ENCODE results near the gene ERN2. TPM values are rescaled to one million over a fixed set of nuclear protein-coding genes. Genes with fewer than 3 reads are reported as not detected.

ERN2 gene
- total and polyA plus RNA-seq, 5 donors, result 0.28 TPM; not detected in 4

- intact Hi-C loops (cut with DNase I), result no loop called here
- DNase-seq (no peak), ATAC-seq (no peak)
- WGBS, result 97% methylated on average over 1 of the region's 1 CpG
- no peaks in the 10 kb centered on the region for H3K27me3 ChIP-seq (ENCODE audit: control insufficient read depth, insufficient read depth)
- peaks cover 2% of the 10 kb centered on the region for H3K4me1 ChIP-seq (ENCODE audit: control insufficient read depth, insufficient read depth, low read length)
- no peak overlapping the region for H3K4me3 ChIP-seq (ENCODE audit: low read length)
- no peak overlapping the region for H3K27ac ChIP-seq (ENCODE audit: low read length)
- H3K9me3 ChIP-seq (ENCODE audit: control insufficient read depth, low read length), result no peaks in the 10 kb centered on the region
Observed at GRCh38 chr16:23682181-23682580, 30.8 kb downstream of the ERN2 start.

DNA sequence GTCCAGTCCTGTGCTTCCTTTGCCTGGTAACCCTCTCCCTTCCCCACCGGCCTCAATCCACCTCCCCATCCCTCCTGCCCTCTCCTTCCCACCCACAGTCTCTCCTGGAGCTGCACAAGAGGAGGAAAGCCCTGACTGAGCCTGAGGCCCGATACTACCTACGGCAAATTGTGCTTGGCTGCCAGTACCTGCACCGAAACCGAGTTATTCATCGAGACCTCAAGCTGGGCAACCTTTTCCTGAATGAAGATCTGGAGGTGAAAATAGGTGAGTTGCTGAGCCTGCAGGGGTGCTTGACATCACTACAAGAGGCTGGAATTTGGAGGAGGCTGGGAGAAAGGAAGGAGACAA is 33.1 kb downstream of the ERN2 start:
- H3K27ac ChIP-seq (ENCODE audit: low read length), result no peak overlapping the region
- ATAC-seq (no peak), DNase-seq (no peak)
- 51% methylated on average over 6 of the region's 6 CpGs for WGBS
- H3K4me1 ChIP-seq (ENCODE audit: control insufficient read depth, insufficient read depth, low read length), result peaks cover 2% of the 10 kb centered on the region
- no peaks in the 10 kb centered on the region for H3K9me3 ChIP-seq (ENCODE audit: control insufficient read depth, low read length)
- no peaks in the 10 kb centered on the region for H3K27me3 ChIP-seq (ENCODE audit: control insufficient read depth, insufficient read depth)
- H3K4me3 ChIP-seq (ENCODE audit: low read length), result no peak overlapping the region
- intact Hi-C loops (cut with DNase I), result no loop called here

GRCh38 chr16:23679274-23679985 is 33.6 kb downstream of the ERN2 start:
- Histone ChIP-seq H3K4me3 (ENCODE audit: low read length) (peak overlapping the region; percentile 73), H3K4me1 (ENCODE audit: control insufficient read depth, insufficient read depth, low read length) (peaks cover 2% of the 10 kb centered on the region), H3K27ac (ENCODE audit: low read length) (no peak overlapping the region), H3K27me3 (ENCODE audit: control insufficient read depth, insufficient read depth) (no peaks in the 10 kb centered on the region), H3K9me3 (ENCODE audit: control insufficient read depth, low read length) (no peaks in the 10 kb centered on the region)
- WGBS, result 12% methylated on average over 24 of the region's 24 CpGs
- intact Hi-C loops (cut with DNase I), result no loop called here
- peak in 2 of 3 donors; percentile 56 to 57 for DNase-seq
- ATAC-seq, result peak in 1 of 2 donors; percentile 22

GRCh38 chr16:23678430-23679273 is 34.4 kb downstream of the ERN2 start, which contains the start of gene PLK1:
PLK1 (plus strand) TSS chr16:23678889; CDS start chr16:23678933, 44 bp downstream.
- ATAC-seq, result peak; percentile 94 to 95
- H3K27me3 ChIP-seq (ENCODE audit: control insufficient read depth, insufficient read depth), result no peaks in the 10 kb centered on the region
- WGBS, result under 1% methylated on average over 75 of the region's 75 CpGs
- intact Hi-C loops (cut with DNase I), result no loop called here
- H3K9me3 ChIP-seq (ENCODE audit: control insufficient read depth, low read length), result no peaks in the 10 kb centered on the region
- H3K4me3 ChIP-seq (ENCODE audit: low read length), result peak within 1 kb of the TSS; percentile 73
- peaks cover 2% of the 10 kb centered on the region for H3K4me1 ChIP-seq (ENCODE audit: control insufficient read depth, insufficient read depth, low read length)
- no peak within 1 kb of the TSS for H3K27ac ChIP-seq (ENCODE audit: low read length)
- peak; percentile 73 to 91 (median 88) for DNase-seq

GRCh38 chr16:23676924-23677480 is 36.0 kb downstream of the ERN2 start:
- Histone ChIP-seq H3K27ac (ENCODE audit: low read length) (no peak overlapping the region), H3K9me3 (ENCODE audit: control insufficient read depth, low read length) (no peaks in the 10 kb centered on the region), H3K4me3 (ENCODE audit: low read length) (no peak overlapping the region), H3K4me1 (ENCODE audit: control insufficient read depth, insufficient read depth, low read length) (peaks cover 2% of the 10 kb centered on the region), H3K27me3 (ENCODE audit: control insufficient read depth, insufficient read depth) (no peaks in the 10 kb centered on the region)
- ATAC-seq, result no peak
- 96% methylated on average over 2 of the region's 2 CpGs for WGBS
- DNase-seq, result no peak
- intact Hi-C loops (cut with DNase I), result no loop called here

GRCh38 chr16:23673971-23674614 is 38.9 kb downstream of the ERN2 start:
- DNase-seq, result no peak

GRCh38 chr16:23670137-23670776 is 42.8 kb downstream of the ERN2 start:
- ATAC-seq (no peak), DNase-seq (no peak)
- intact Hi-C loops (cut with DNase I), result no loop called here
- Histone ChIP-seq H3K4me3 (ENCODE audit: low read length) (no peak overlapping the region), H3K27me3 (ENCODE audit: control insufficient read depth, insufficient read depth) (no peaks in the 10 kb centered on the region), H3K27ac (ENCODE audit: low read length) (no peak overlapping the region), H3K4me1 (ENCODE audit: control insufficient read depth, insufficient read depth, low read length) (no peaks in the 10 kb centered on the region), H3K9me3 (ENCODE audit: control insufficient read depth, low read length) (no peaks in the 10 kb centered on the region)
- WGBS, result 92% methylated on average over 4 of the region's 4 CpGs

More at GRCh38 chr16:23673971-23674614, 38.9 kb downstream of the ERN2 start:
- ATAC-seq, result no peak
- Histone ChIP-seq H3K4me3 (ENCODE audit: low read length) (no peak overlapping the region), H3K27me3 (ENCODE audit: control insufficient read depth, insufficient read depth) (no peaks in the 10 kb centered on the region), H3K27ac (ENCODE audit: low read length) (no peak overlapping the region), H3K9me3 (ENCODE audit: control insufficient read depth, low read length) (no peaks in the 10 kb centered on the region), H3K4me1 (ENCODE audit: control insufficient read depth, insufficient read depth, low read length) (peaks cover 2% of the 10 kb centered on the region)
- intact Hi-C loops (cut with DNase I), result no loop called here
- 60% methylated on average over 8 of the region's 8 CpGs for WGBS

GRCh38 chr16:23668873-23669272 is 44.1 kb downstream of the ERN2 start:
- intact Hi-C loops (cut with DNase I), result no loop called here
- Histone ChIP-seq H3K9me3 (ENCODE audit: control insufficient read depth, low read length) (no peaks in the 10 kb centered on the region), H3K27ac (ENCODE audit: low read length) (no peak overlapping the region), H3K4me3 (ENCODE audit: low read length) (no peak overlapping the region), H3K4me1 (ENCODE audit: control insufficient read depth, insufficient read depth, low read length) (no peaks in the 10 kb centered on the region), H3K27me3 (ENCODE audit: control insufficient read depth, insufficient read depth) (no peaks in the 10 kb centered on the region)
- WGBS, result 81% methylated on average over 4 of the region's 4 CpGs
- ATAC-seq (no peak), DNase-seq (no peak)

DNA sequence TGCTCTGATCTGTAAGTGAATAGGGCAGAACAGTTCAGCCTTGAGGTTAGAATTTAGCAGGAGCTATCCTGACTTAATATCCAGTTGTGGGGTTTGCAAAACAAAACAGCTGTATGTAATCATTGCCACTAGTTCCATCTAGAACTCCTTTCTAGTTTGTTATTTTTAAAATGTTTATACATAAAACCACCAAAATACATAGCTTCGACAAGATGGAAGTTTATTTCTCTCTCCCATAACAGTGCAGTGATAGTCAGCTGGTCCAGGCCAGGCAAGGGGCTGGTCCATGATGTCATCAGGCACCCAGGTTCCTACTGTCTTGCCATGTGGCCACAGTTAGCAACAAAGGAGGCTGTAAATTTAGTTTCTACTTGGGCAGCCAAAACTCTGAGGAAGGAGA is 44.8 kb downstream of the ERN2 start:
- no peaks in the 10 kb centered on the region for H3K27me3 ChIP-seq (ENCODE audit: control insufficient read depth, insufficient read depth)
- H3K9me3 ChIP-seq (ENCODE audit: control insufficient read depth, low read length), result no peaks in the 10 kb centered on the region
- no peak for ATAC-seq
- 87% methylated on average over 1 of the region's 1 CpG for WGBS
- intact Hi-C loops (cut with DNase I), result no loop called here
- H3K27ac ChIP-seq (ENCODE audit: low read length), result no peak overlapping the region
- DNase-seq, result no peak
- H3K4me3 ChIP-seq (ENCODE audit: low read length), result no peak overlapping the region
- H3K4me1 ChIP-seq (ENCODE audit: control insufficient read depth, insufficient read depth, low read length), result no peaks in the 10 kb centered on the region

DNA sequence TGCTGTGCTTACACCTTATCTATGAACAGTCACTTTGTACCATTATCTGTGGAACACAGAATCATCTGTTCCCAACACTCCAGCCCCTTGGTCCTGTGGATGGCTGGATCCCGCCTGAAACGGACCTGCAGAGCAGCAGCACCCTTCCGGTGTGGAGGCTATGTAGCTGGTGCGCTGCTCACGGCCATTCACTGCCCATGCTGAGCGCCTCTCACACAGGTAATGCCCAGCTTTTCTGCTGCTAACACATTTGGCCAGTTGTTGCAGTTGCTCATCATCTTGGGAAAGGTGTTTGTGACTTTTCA is 45.7 kb downstream of the ERN2 start:
- intact Hi-C loops (cut with DNase I), result no loop called here
- Histone ChIP-seq H3K4me3 (ENCODE audit: low read length) (no peak overlapping the region), H3K27me3 (ENCODE audit: control insufficient read depth, insufficient read depth) (no peaks in the 10 kb centered on the region), H3K4me1 (ENCODE audit: control insufficient read depth, insufficient read depth, low read length) (no peaks in the 10 kb centered on the region), H3K27ac (ENCODE audit: low read length) (no peak overlapping the region), H3K9me3 (ENCODE audit: control insufficient read depth, low read length) (no peaks in the 10 kb centered on the region)
- no peak for ATAC-seq
- no peak for DNase-seq
- WGBS, result 92% methylated on average over 6 of the region's 6 CpGs
